Fibroblast of lung (primary cell): ENCODE results near the gene BCO2. TPM values are rescaled to one million over a fixed set of nuclear protein-coding genes. Genes with fewer than 3 reads are reported as not detected.

Experiments used
- DNase-seq, 2 donors: peaks; one replicate each; pipeline versions ENCODE4 v3.0.0 to v3.0.0-alpha.2; 2010; ENCODE audit warnings: low read depth in 2 of 2
- H2AFZ ChIP-seq: 2 replicates; pipeline ENCODE4 v1.5.1; 2012; ENCODE audit warnings: low read length, control low read depth, inconsistent platforms
- H3K27ac ChIP-seq: 2 replicates; pipeline ENCODE4 v1.5.1; 2011; ENCODE audit warnings: low read length, control low read depth; ENCODE audit not compliant: insufficient read depth
- H3K27me3 ChIP-seq: 2 replicates; pipeline ENCODE4 v1.5.1; 2011; ENCODE audit warnings: mild to moderate bottlenecking, low read length; ENCODE audit not compliant: control insufficient read depth, insufficient read depth
- H3K36me3 ChIP-seq: 2 replicates; pipeline ENCODE4 v1.5.1; 2011; ENCODE audit warnings: low read length; ENCODE audit not compliant: control insufficient read depth, insufficient read depth
- H3K4me1 ChIP-seq: 2 replicates; pipeline ENCODE4 v1.5.1; 2011; ENCODE audit warnings: low read length; ENCODE audit not compliant: control insufficient read depth, insufficient read depth; ENCODE audit errors: extremely low read depth
- H3K4me2 ChIP-seq: 2 replicates; pipeline ENCODE4 v1.5.1; 2011; ENCODE audit warnings: low read length, control low read depth; ENCODE audit not compliant: insufficient read depth; ENCODE audit errors: extremely low read depth
- H3K4me3 ChIP-seq, 4 experiments: fragments of 200-600 bp in 1 of 4; sonication (generic) in 1 of 4; replicated peaks in 1 of 4; 2 replicates each; pipeline ENCODE4 v1.5.1; 2011 to 2016; ENCODE audit warnings: low read length in 4 of 4, low read depth in 3 of 4, mild to moderate bottlenecking in 3 of 4, control low read depth in 2 of 4, inconsistent platforms in 1 of 4, mixed read lengths in 1 of 4; ENCODE audit not compliant: insufficient read depth in 1 of 4; ENCODE audit errors: control extremely low read depth in 1 of 4
- H3K79me2 ChIP-seq: 2 replicates; pipeline ENCODE4 v1.5.1; 2012; ENCODE audit warnings: mild to moderate bottlenecking, low read length, inconsistent platforms; ENCODE audit not compliant: control insufficient read depth, insufficient read depth
- H3K9ac ChIP-seq: 2 replicates; pipeline ENCODE4 v1.5.1; 2011; ENCODE audit warnings: mild to moderate bottlenecking, low read length, control low read depth; ENCODE audit not compliant: insufficient read depth
- H3K9me3 ChIP-seq: 2 replicates; pipeline ENCODE4 v1.5.1; 2012; ENCODE audit warnings: low read depth, low read length; ENCODE audit not compliant: control insufficient read depth, insufficient read depth
- H4K20me1 ChIP-seq: 2 replicates; pipeline ENCODE4 v1.5.1; 2011; ENCODE audit warnings: low read length; ENCODE audit not compliant: control insufficient read depth, insufficient read depth; ENCODE audit errors: extremely low read depth
- EZH2 ChIP-seq: IDR thresholded peaks from 2 replicates; pipeline ENCODE4 v1.5.1; 2012; ENCODE audit warnings: low read length, control low read depth, mild to moderate bottlenecking; ENCODE audit errors: missing control alignments
- polyA minus RNA-seq: library from RNA; depleted of rRNA, polyadenylated mRNA; stranded (reverse); fragments of >200 nt; gene quantifications from 2 replicates; pipeline ENCODE4 v1.2.3, GENCODE V29; 2011; ENCODE audit warnings: low replicate concordance
- polyA plus RNA-seq, 2 donors: library from polyadenylated mRNA; depleted of rRNA in 1 of 2; stranded (reverse) in 1 of 2; unstranded in 1 of 2; fragments of >200 nt; gene quantifications; 2 replicates each; pipeline ENCODE4 v1.2.1, GENCODE V29; 2011 to 2012; ENCODE audit warnings: missing spikeins in 1 of 2
- total RNA-seq: library from RNA; depleted of rRNA; stranded (reverse); fragments of >200 nt; gene quantifications from 2 replicates; pipeline ENCODE4 v1.2.1, GENCODE V29; 2014
- TF ChIP-seq, protein P1 (sequence below), 2 donors: IDR thresholded peaks in 1 of 2; conservative IDR thresholded peaks in 1 of 2; 1 replicate in 1 of 2; 2 replicates in 1 of 2; pipeline ENCODE4 v1.5.1; 2011 to 2012; ENCODE audit warnings: low read length in 2 of 2, control low read depth in 1 of 2, inconsistent platforms in 1 of 2, low read depth in 1 of 2, mild to moderate bottlenecking in 1 of 2

Gene BCO2, protein sequence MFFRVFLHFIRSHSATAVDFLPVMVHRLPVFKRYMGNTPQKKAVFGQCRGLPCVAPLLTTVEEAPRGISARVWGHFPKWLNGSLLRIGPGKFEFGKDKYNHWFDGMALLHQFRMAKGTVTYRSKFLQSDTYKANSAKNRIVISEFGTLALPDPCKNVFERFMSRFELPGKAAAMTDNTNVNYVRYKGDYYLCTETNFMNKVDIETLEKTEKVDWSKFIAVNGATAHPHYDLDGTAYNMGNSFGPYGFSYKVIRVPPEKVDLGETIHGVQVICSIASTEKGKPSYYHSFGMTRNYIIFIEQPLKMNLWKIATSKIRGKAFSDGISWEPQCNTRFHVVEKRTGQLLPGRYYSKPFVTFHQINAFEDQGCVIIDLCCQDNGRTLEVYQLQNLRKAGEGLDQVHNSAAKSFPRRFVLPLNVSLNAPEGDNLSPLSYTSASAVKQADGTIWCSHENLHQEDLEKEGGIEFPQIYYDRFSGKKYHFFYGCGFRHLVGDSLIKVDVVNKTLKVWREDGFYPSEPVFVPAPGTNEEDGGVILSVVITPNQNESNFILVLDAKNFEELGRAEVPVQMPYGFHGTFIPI
- total RNA-seq (1.0 and 2.1 TPM in 2 replicates), polyA plus RNA-seq (0.36 and 0.42 TPM in 2 replicates), polyA minus RNA-seq (not detected in 2 replicates)
- polyA plus RNA-seq (2012): 0.40 and 0.63 TPM in 2 replicates

DNA sequence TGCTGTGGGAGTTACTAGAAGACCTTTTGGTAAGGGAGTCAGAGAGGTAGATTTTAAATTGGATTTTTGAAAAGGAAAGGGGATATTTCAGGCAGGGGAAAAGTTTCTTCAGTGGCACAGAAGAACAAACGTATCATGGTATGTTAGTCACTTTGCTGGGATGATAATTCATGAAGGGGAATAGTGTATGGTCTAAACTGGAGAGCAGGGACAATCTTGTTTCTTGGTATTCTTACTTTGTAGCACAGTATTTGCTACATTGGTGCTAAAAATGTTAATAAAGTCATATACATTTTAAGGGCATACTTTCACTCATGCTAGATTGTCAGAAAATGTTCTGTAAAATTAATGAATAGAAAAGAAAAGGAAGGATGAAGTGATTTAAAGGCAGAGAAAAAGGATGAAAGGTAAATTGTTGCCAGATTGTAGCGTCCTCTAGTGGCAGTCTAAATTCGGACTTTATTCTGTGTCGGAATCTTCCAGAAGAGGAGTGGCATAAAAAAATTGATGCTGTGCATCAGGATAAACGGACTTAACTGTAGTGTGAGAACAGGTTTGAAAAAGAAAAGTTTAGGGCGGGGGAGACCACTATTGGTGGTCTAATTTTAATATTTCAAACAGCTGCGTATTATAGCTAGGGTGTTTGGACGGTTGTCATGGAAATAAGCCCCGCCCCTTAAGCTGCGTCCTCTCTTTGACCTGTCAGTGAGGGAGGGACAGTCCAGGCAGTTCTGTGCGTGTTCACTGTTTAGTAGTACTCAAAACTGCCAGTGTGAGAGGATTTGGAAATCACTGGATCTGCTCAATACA lies at the start of gene BCO2:
TSS of gene BCO2 (plus strand) at position 724 of the 810 bp plus-strand sequence. CDS start 90 bp downstream, outside the sequence.
- Histone ChIP-seq H3K4me2 (peak within 1 kb of the TSS; percentile 38), H3K79me2 (no peaks in the 10 kb centered on the region), H3K27ac (peak within 1 kb of the TSS; percentile 18), H3K9ac (no peak within 1 kb of the TSS), H3K27me3 (no peaks in the 10 kb centered on the region), H3K9me3 (no peaks in the 10 kb centered on the region), H3K4me3 (peak within 1 kb of the TSS; percentile 9 to 52 (median 28)), H2AFZ (peak within 1 kb of the TSS; percentile 8), H3K36me3 (no peaks in the 10 kb centered on the region), H4K20me1 (no peaks in the 10 kb centered on the region), H3K4me1 (peaks cover 3% of the 10 kb centered on the region)
- DNase-seq: peak; percentile 67 to 83
- TF ChIP-seq, protein P1, sequence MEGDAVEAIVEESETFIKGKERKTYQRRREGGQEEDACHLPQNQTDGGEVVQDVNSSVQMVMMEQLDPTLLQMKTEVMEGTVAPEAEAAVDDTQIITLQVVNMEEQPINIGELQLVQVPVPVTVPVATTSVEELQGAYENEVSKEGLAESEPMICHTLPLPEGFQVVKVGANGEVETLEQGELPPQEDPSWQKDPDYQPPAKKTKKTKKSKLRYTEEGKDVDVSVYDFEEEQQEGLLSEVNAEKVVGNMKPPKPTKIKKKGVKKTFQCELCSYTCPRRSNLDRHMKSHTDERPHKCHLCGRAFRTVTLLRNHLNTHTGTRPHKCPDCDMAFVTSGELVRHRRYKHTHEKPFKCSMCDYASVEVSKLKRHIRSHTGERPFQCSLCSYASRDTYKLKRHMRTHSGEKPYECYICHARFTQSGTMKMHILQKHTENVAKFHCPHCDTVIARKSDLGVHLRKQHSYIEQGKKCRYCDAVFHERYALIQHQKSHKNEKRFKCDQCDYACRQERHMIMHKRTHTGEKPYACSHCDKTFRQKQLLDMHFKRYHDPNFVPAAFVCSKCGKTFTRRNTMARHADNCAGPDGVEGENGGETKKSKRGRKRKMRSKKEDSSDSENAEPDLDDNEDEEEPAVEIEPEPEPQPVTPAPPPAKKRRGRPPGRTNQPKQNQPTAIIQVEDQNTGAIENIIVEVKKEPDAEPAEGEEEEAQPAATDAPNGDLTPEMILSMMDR (conservative IDR thresholded peaks at IDR 0.05 in 1 of 2, IDR thresholded peaks at IDR 0.05 in 1 of 2; ENCODE audit: low read depth in 1 of 2, low read length in 2 of 2): peak; percentile 88
- TF ChIP-seq EZH2: no peak

DNA sequence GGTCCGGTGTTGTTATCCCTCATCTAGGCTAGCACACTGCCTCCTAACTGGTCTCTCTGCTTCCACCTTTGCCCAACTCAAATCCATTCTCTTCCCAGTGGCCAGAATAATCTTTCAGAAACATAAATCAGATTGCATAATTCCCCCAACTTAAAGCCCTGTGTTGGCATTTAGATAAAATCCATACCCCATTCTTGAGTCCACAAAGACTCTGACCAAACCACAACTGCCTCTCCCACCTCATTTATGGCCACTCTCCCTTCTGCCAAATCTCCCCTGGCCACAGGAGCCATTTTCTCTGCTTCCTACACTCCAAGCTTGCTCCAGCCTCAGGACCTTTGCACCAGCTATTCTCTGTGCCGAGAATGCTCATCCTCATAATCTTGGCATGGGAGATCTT lies 48.3 kb upstream of the BCO2 start:
- no peaks in the 10 kb centered on the region for H3K79me2 ChIP-seq
- no peak for TF ChIP-seq EZH2
- TF ChIP-seq, protein P1 (conservative IDR thresholded peaks at IDR 0.05 in 1 of 2, IDR thresholded peaks at IDR 0.05 in 1 of 2; ENCODE audit: low read depth in 1 of 2, low read length in 2 of 2): no peak

More for the DNA sequence above, 48.3 kb upstream of the BCO2 start:
- no peak overlapping the region for H3K27ac ChIP-seq
- H3K9ac ChIP-seq: no peak overlapping the region
- H3K4me1 ChIP-seq: peaks cover 5% of the 10 kb centered on the region
- no peaks in the 10 kb centered on the region for H4K20me1 ChIP-seq
- H3K36me3 ChIP-seq: no peaks in the 10 kb centered on the region
- H3K27me3 ChIP-seq: no peaks in the 10 kb centered on the region
- no peak overlapping the region for H2AFZ ChIP-seq
- H3K9me3 ChIP-seq: no peaks in the 10 kb centered on the region
- DNase-seq: no peak
- no peak overlapping the region for H3K4me2 ChIP-seq
- no peak overlapping the region for H3K4me3 ChIP-seq
